Thyroid gland (tissue), 4 donors: ENCODE data around the gene VPS33A. TPM values are rescaled to one million over a fixed set of nuclear protein-coding genes. Genes with fewer than 3 reads are reported as not detected.

Experiments
- DNase-seq, 2 donors: peaks; one replicate each; pipeline ENCODE4 v3.0.0-alpha.2; 2019
- H3K27ac ChIP-seq, 3 donors: fragments of 200-600 bp; sonication (generic); 1 replicate in 2 of 3; 2 replicates in 1 of 3; pipeline ENCODE4 v1.5.1; 2016 to 2019; ENCODE audit warnings: mild to moderate bottlenecking in 1 of 3, moderate library complexity in 1 of 3
- H3K27me3 ChIP-seq: fragments of 200-600 bp; sonication (generic); one replicate; pipeline ENCODE4 v1.5.1; 2019
- H3K36me3 ChIP-seq, 2 donors: fragments of 200-600 bp; sonication (generic); one replicate each; pipeline ENCODE4 v1.5.1; 2016 to 2019
- H3K4me1 ChIP-seq, 2 donors: fragments of 200-600 bp; sonication (generic); one replicate each; pipeline ENCODE4 v1.5.1; 2017 to 2019
- H3K4me3 ChIP-seq, 3 donors: fragments of 200-600 bp; sonication (generic); replicated peaks in 1 of 3; 1 replicate in 2 of 3; 2 replicates in 1 of 3; pipeline ENCODE4 v1.5.1; 2016; ENCODE audit warnings: mild to moderate bottlenecking in 1 of 3
- H3K9me3 ChIP-seq: fragments of 200-600 bp; sonication (generic); one replicate; pipeline ENCODE4 v1.5.1; 2017
- POLR2A ChIP-seq, 2 donors: fragments of 450-650 bp; IDR thresholded peaks; one replicate each; pipeline ENCODE4 v1.6.1; 2017; ENCODE audit warnings: antibody characterized with exemption in 2 of 2, mild to moderate bottlenecking in 2 of 2, moderate library complexity in 1 of 2
- WGBS, 2 donors: methylation state at CpG; one replicate each; pipeline ENCODE4 v1.1.5; 2017; 5-methylcytosine and 5-hydroxymethylcytosine counted together
- intact Hi-C: fragments of 100-400 bp; cut with DNase I; formaldehyde crosslinking; loops from one replicate; pipeline ENCODE4 v1.15.1; 2023
- small RNA-seq: library from RNA; depleted of rRNA; stranded (forward); fragments of <200 nt; gene quantifications from one replicate; pipeline ENCODE3, GENCODE V24; 2016
- total RNA-seq, 4 donors: library from RNA; depleted of rRNA; stranded (reverse); fragments of >200 nt; gene quantifications; one replicate each; pipeline ENCODE4 v1.2.3, GENCODE V29; 2016
- TF ChIP-seq, protein P1 (sequence below), 6 experiments: fragments of 200-600 bp in 3 of 6; fragments of 450-650 bp in 3 of 6; sonication (generic) in 3 of 6; IDR thresholded peaks; one replicate each; pipeline ENCODE4 v1.5.1; 2016 to 2019; ENCODE audit warnings: antibody characterized with exemption in 6 of 6, mild to moderate bottlenecking in 2 of 6, inconsistent platforms in 1 of 6, moderate library complexity in 1 of 6

VPS33A gene
- total RNA-seq, 4 donors from 2014 or later: 14.3 to 16.4 (median 16.1) TPM

DNA sequence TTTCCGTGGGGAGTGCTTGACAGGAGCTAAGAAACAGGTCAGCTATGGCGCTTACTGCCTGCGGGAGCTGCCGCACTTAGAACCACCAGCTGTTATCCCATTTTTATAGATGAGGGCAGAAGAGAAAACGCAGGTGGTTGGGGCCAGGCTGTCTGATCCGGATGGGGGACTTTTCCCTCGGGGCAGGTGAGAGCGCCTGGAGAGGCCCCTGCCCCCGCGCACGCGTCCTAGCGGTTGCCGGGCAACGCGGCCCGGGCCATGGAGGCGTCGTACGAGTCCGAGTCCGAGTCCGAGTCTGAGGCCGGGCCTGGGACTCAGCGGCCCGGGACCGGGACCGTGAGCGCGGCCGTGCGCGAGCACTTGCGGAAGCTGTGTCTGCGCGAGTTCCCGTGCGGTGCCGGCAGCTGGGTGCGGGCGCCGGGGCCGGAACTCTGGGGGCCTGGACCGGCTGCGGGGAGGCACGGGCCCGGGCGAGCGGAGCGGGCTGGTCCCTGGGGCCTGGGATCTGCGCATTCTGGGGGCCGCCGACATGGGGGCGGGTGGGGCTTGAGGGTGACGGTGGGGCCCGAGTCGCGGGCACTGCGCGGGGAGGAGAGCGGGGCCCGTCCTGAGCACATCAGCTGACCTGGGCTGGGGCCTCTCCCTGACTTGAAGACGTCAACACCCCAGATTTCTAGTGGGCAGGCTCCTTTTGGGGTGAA lies 83.3 kb downstream of the VPS33A start, which contains the start of gene LRRC43:
TSS of gene LRRC43 (plus strand) at position 237 of the 701 bp plus-strand sequence. CDS start at position 259, 22 bp downstream.
- H3K36me3 ChIP-seq: no peaks in the 10 kb centered on the region
- WGBS, 2 donors: 4 to 11% methylated on average over 20 to 26 of the region's 63 CpGs
- H3K27me3 ChIP-seq: no peaks in the 10 kb centered on the region
- peaks cover 4 to 6% of the 10 kb centered on the region in 2 donors for H3K4me1 ChIP-seq
- intact Hi-C loops: no loop called here
- peak within 1 kb of the TSS in 1 of 3 donors; percentile 3 for H3K27ac ChIP-seq
- H3K9me3 ChIP-seq: no peaks in the 10 kb centered on the region
- peak; percentile 67 to 70 for DNase-seq
- no peak for TF ChIP-seq POLR2A (IDR thresholded peaks at IDR 0.05)
- TF ChIP-seq, protein P1, sequence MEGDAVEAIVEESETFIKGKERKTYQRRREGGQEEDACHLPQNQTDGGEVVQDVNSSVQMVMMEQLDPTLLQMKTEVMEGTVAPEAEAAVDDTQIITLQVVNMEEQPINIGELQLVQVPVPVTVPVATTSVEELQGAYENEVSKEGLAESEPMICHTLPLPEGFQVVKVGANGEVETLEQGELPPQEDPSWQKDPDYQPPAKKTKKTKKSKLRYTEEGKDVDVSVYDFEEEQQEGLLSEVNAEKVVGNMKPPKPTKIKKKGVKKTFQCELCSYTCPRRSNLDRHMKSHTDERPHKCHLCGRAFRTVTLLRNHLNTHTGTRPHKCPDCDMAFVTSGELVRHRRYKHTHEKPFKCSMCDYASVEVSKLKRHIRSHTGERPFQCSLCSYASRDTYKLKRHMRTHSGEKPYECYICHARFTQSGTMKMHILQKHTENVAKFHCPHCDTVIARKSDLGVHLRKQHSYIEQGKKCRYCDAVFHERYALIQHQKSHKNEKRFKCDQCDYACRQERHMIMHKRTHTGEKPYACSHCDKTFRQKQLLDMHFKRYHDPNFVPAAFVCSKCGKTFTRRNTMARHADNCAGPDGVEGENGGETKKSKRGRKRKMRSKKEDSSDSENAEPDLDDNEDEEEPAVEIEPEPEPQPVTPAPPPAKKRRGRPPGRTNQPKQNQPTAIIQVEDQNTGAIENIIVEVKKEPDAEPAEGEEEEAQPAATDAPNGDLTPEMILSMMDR (IDR thresholded peaks at IDR 0.05): no peak
- H3K4me3 ChIP-seq: peak within 1 kb of the TSS in 2 of 3 donors; percentile 24 to 55

Small RNAs within 50 kb of the gene (small RNA-seq; reads per million reads assigned to genes)
- 0.38 reads per million for gene DIABLO

Other genes starting within 250 kb of the VPS33A start
- 10 to 100 TPM; 18.3 to 27.2 (median 22.7) TPM for gene BCL7A, start 244.6 kb downstream of the VPS33A start, total RNA-seq
- 10 to 100 TPM; 34.0 to 70.1 (median 46.2) TPM for gene MLXIP, start 187.7 kb downstream of the VPS33A start, total RNA-seq
- gene IL31, start 92.3 kb downstream of the VPS33A start, total RNA-seq: not detected
- gene LRRC43, start 83.4 kb downstream of the VPS33A start, total RNA-seq: 10 to 100 TPM in 1 of 4 donors, 1 to 10 TPM in 3; 2.7 to 11.4 (median 5.3) TPM
- under 1 TPM in 2 of 4 donors, not detected in 2; 0.11 to 0.13 TPM for gene B3GNT4, start 62.8 kb downstream of the VPS33A start, total RNA-seq
- 10 to 100 TPM; 48.4 to 66.0 (median 55.4) TPM for gene DIABLO, start 40.4 kb downstream of the VPS33A start, total RNA-seq
- gene CLIP1, start 156.2 kb upstream of the VPS33A start, total RNA-seq: 100 to 1,000 TPM; 118 to 189 (median 143) TPM
- 10 to 100 TPM; 30.4 to 40.8 (median 37.5) TPM for gene ZCCHC8, start 234.4 kb upstream of the VPS33A start, total RNA-seq